Motor neuron (in vitro differentiated cells): Measurements from ENCODE around the gene GATA2. TPM values are rescaled to one million over a fixed set of nuclear protein-coding genes. Genes with fewer than 3 reads are reported as not detected.

ENCODE experiments used
- ATAC-seq, 8 experiments: fragments of 200-7000 bp; cut with Tn5 transposase; replicated peaks in 6 of 8; 2 replicates each; pipeline ENCODE4 v1.8.0; 2021; ENCODE audit warnings: mild to moderate bottlenecking in 8 of 8, moderate library complexity in 8 of 8
- H3K27ac ChIP-seq, 2 donors: fragments of 250-450 bp; sonication (Bioruptor Pico); 2 replicates each; pipeline ENCODE4 v1.9.0; 2021; ENCODE audit warnings: antibody characterized with exemption in 2 of 2, mild to moderate bottlenecking in 2 of 2, moderate library complexity in 1 of 2
- H3K4me1 ChIP-seq, 2 donors: fragments of 250-450 bp; sonication (Bioruptor Pico); replicated peaks in 1 of 2; 2 replicates each; pipeline ENCODE4 v1.6.1; 2021; ENCODE audit warnings: antibody characterized with exemption in 2 of 2, mild to moderate bottlenecking in 2 of 2, moderate library complexity in 1 of 2
- H3K4me3 ChIP-seq, 5 donors: fragments of 250-450 bp; sonication (Bioruptor Pico); 2 replicates each; pipeline ENCODE4 v1.9.0; 2021; ENCODE audit warnings: antibody characterized with exemption in 5 of 5, mild to moderate bottlenecking in 5 of 5, moderate library complexity in 4 of 5
- WGBS, 10 experiments: fragments of 450-650 bp; shearing (Covaris generic); methylation state at CpG; one replicate each; pipeline ENCODE4 v1.0.0; 2022; 5-methylcytosine and 5-hydroxymethylcytosine counted together
- in situ Hi-C, 9 experiments: fragments of 400-800 bp; cut with MboI; loops; one replicate each; pipeline ENCODE4 v1.15.0; 2021; ENCODE audit warnings: low sequenced_read_pairs in 9 of 9, low pct_unique_long_range_greater_than_20kb in 2 of 9; ENCODE audit not compliant: unreplicated experiment in 9 of 9
- total RNA-seq, 8 experiments: library from RNA; unstranded; fragments of 300-600 nt; gene quantifications; 2 replicates each; pipeline versions ENCODE4 v1.2.3 to v1.2.4, GENCODE V29; 2022

GATA2 gene
- total RNA-seq, 8 experiments from 2014 or later: 0.27 to 14.8 (median 1.6) TPM

DNA sequence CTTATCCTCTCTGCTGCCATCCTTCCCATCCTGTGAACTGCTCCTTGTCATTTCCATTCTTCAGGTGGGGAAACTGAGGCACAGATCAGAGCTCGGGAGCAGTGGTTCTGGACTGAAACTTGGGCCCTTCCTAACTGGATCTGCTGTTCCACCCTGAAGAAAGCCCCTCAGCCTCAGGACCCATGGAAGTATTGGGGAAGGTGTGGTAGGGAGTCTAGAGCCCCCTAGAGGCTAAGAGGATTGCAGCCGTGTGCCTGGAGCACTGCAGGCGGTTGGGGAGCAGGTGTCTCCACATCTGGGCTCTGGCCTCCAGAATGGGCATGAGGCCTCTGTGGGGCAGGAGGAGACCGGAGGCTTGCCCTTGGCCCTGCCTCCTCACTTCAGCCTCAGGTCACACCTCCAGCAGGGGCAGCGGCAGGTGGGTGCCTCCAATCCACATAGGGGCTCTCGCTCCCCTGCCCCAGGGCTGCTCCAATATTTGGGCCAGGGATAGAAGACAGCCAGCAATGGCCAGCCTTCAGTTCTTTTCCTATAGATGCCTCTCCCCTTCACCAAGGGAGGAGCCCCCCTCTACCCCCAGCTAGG, 54.4 kb downstream of the GATA2 start:
- no peak overlapping the region for H3K4me3 ChIP-seq
- in situ Hi-C loops: loop anchor here in 2 of 9 experiments (25.0 kb wide), 2 partner anchors 149 to 174 kb away; no protein-coding TSS in a partner anchor
- WGBS, 10 experiments: 35 to 100% (median 70%) methylated on average over 1 to 2 of the region's 6 CpGs; no CpG with 5 or more reads in 7 of the 10 experiments
- peaks cover 5% of the 10 kb centered on the region in 2 donors for H3K4me1 ChIP-seq
- peak in 1 of 8 experiments; percentile 28 for ATAC-seq
- H3K27ac ChIP-seq: no peak overlapping the region

DNA sequence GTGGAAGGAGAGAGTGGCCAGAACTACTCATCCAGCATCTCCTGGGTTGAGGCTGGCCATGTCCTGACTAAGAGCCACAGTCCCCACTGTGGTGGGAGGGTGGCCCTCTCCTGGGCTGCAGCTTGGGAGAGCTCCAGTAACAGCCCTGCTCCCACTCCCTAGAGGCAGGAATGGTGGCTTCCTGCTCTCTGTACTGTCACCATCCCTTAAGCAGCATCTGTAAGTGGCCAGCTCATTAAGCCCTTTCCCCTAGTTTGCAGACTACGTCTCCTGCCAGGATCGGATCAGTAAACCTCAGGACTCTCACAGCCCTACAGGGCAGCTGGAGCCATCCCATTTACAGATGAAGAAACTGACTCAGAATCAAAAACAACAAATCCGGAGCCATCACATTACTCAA, 56.8 kb downstream of the GATA2 start:
- no peak overlapping the region for H3K27ac ChIP-seq
- WGBS, 10 experiments: 33 to 80% (median 77%) methylated on average over 1 to 3 of the region's 3 CpGs; no CpG with 5 or more reads in 5 of the 10 experiments
- peaks cover 13 to 19% of the 10 kb centered on the region in 2 donors for H3K4me1 ChIP-seq
- H3K4me3 ChIP-seq: no peak overlapping the region
- in situ Hi-C loops: loop anchor here in 2 of 9 experiments (25.0 kb wide), 2 partner anchors 151 to 176 kb away; no protein-coding TSS in a partner anchor
- no peak for ATAC-seq

DNA sequence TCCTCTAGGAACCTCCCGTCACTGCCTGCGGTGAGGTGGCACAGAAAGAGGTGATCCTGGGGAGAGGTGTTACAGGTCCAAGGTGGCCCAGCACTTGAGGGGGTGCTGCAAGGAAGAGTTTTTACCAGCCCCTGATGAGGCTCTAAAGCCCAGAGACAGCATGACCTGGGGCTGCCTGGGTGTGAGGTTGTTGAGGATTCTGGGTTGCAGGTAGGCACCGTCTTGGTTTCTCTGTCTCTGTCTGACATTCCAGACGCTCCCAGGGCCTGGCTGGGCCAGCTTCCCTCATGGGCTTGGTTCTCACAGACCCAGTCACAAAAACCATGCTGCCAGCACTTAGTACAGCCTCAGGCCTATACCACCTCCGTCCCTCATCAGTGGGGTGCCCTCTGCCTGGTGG, 57.4 kb downstream of the GATA2 start:
- Histone ChIP-seq H3K4me1 (peaks cover 13 to 19% of the 10 kb centered on the region in 2 donors), H3K27ac (no peak overlapping the region), H3K4me3 (no peak overlapping the region)
- in situ Hi-C loops: loop anchor here in 2 of 9 experiments (25.0 kb wide), 2 partner anchors 152 to 177 kb away; no protein-coding TSS in a partner anchor
- 72 to 100% (median 80%) methylated on average over 1 to 3 of the region's 5 CpGs; no CpG with 5 or more reads in 7 of the 10 experiments for WGBS, 10 experiments
- no peak for ATAC-seq

DNA sequence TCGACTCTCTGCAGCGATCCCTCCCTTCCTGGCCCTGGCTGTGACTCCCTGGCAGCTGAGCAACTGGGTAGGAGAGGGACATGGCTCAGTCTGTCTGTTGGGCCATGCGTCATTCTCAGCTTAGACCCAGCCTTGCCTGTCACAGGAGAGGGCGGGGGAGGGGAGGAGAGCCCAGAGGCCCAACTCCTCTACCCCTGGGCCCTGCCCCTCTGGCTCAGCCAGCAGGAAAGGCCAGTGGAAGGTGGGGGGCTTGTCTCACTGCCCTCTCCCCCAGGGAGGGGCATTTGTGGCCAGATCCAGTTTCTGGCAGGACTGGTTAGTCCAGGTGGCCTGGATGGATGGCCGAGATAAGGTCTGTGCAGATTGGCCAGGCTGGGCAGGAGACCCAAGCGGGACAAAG, 57.9 kb downstream of the GATA2 start:
- in situ Hi-C loops: loop anchor here in 2 of 9 experiments (25.0 kb wide), 2 partner anchors 152 to 177 kb away; no protein-coding TSS in a partner anchor
- WGBS, 10 experiments: 50 to 63% (median 62%) methylated on average over 1 to 4 of the region's 6 CpGs; no CpG with 5 or more reads in 7 of the 10 experiments
- Histone ChIP-seq H3K4me3 (no peak overlapping the region), H3K4me1 (peaks cover 13 to 19% of the 10 kb centered on the region in 2 donors), H3K27ac (no peak overlapping the region)
- ATAC-seq: peak in 4 of 8 experiments; percentile 15 to 43 (median 34)

DNA sequence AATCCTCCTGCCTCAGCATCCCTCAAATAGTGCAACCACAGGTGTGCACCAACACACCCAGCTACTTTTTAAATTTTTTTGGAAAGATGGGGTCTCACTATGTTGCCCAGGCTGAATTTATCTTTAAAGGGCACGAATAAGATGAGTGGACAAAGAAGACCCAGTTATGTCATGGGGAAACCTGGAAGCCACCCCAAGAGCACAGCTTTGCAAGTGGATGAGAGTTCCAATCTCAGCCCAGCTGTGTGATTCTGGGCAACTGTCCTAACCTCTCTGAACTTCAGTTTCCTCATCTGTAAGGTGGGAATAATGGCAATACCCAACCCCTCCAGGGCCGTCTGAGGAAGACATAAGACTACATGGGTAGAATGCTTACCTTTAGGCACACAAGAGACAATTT, 58.5 kb downstream of the GATA2 start:
- Histone ChIP-seq H3K4me3 (no peak overlapping the region), H3K4me1 (peaks cover 13 to 19% of the 10 kb centered on the region in 2 donors), H3K27ac (no peak overlapping the region)
- WGBS, 10 experiments: 69 to 88% (median 83%) methylated on average over 1 to 2 of the region's 2 CpGs; no CpG with 5 or more reads in 7 of the 10 experiments
- in situ Hi-C loops: loop anchor here in 2 of 9 experiments (25.0 kb wide), 2 partner anchors 153 to 178 kb away; no protein-coding TSS in a partner anchor
- no peak for ATAC-seq

DNA sequence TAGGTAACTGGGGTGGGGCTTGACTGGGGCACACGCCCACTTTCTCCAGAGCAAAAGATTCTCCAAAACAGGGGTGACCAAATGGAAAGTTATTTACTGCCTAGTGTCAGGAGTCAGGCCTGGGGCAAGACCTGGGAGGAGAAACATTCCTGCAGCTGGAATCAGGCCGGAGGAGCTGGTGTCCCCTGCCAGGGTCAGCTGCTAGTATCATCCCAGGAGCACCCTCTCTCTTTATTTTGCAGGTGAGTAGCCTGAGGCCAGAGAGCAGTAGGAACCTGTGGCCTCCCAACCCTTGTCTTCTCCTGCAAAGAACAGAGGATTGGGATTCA, 59.2 kb downstream of the GATA2 start:
- 0 to 80% (median 67%) methylated on average over 1 of the region's 2 CpGs; no CpG with 5 or more reads in 7 of the 10 experiments for WGBS, 10 experiments
- no peak overlapping the region for H3K27ac ChIP-seq
- ATAC-seq: peak in 3 of 8 experiments; percentile 37 to 61 (median 50)
- peaks cover 13 to 19% of the 10 kb centered on the region in 2 donors for H3K4me1 ChIP-seq
- in situ Hi-C loops: loop anchor here in 2 of 9 experiments (25.0 kb wide), 2 partner anchors 154 to 178 kb away; no protein-coding TSS in a partner anchor
- H3K4me3 ChIP-seq: no peak overlapping the region

DNA sequence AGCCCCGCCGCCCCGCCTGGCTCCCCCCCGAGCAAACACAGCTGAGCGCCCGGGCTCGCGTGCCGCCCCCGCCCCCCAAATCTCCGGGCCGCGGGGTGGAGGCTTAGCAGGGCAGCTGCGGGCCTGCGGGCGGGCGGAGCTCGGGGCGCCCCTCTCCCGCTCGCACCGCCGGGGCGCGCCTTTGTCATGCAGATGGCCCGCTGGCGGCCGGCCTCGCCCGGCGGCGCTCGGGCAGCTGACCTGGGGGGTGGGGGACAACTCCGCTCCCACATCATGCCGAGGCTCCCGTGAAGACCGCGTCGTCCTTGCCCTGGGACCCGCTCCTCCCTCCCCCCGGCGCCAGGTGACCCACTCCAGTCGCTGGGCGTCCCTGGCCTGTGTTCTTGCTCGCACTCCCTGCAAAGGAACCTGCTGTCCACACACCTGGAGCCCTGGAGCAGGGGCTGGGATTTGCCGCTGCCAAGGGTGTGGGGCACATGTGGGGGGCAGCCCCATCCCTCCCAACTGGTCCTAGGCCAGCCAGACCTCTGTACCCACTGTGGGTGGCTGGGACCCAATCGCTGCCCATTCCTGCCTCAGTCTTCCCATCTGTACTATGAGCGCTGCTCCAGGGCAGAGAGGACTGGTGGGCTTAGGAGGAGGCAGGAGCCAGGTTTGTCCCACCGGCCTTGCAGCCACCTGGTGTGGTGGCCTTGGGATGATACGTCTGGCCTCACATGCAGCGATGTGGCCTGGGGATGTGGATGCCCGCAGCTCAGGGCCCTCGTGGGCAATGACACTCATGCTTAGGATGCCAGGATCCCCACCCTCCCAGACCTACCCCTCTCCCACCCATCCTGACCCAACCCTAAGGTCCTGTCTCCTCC, 59.8 kb downstream of the GATA2 start:
- peak; percentile 36 to 89 (median 84) for ATAC-seq
- Histone ChIP-seq H3K4me3 (peak overlapping the region; percentile 20 to 33 (median 25)), H3K27ac (no peak overlapping the region), H3K4me1 (peaks cover 13 to 19% of the 10 kb centered on the region in 2 donors)
- WGBS, 10 experiments: 80% methylated on average over 2 of the region's 53 CpGs; no CpG with 5 or more reads in 9 of the 10 experiments
- in situ Hi-C loops: loop anchor here in 2 of 9 experiments (25.0 kb wide), 2 partner anchors 154 to 179 kb away; no protein-coding TSS in a partner anchor

DNA sequence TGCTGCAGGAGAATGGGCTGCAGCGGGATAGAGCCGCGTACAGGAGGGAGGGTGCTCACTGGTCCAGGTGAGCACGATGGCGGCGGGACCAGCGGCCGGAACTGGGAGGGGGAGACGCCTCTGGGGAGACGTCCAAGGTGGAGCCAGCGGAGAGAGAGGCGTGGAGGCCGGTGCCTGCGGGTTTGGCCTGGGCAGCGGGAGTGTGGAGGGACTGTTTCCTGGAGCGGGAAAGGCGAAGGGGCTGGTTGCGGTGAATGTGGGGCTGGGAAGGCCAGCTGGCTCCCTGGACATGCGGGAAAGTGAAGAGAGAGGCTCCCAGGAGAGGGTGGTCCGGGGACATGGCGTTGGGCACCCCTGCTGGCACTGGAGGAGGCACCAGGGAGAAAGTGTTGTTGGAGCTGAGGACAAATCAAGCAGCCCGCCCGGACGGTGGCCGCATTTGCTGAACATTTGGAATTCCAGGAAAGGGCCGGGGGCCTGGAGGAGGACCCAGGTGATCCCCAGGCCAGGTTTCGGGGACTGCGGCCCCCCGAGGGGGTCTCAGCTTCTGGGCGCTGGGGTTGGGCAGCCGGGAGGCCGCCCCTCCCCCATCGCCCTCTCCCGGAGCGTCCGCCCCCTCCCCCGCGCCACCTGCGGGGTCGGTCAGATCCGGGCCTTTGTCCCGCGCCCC, 60.6 kb downstream of the GATA2 start:
- Histone ChIP-seq H3K27ac (peak overlapping the region in 1 of 2 donors; percentile 13), H3K4me3 (peak overlapping the region; percentile 20 to 33 (median 25)), H3K4me1 (peaks cover 13 to 19% of the 10 kb centered on the region in 2 donors)
- in situ Hi-C loops: loop anchor here in 2 of 9 experiments (25.0 kb wide), 2 partner anchors 155 to 180 kb away; no protein-coding TSS in a partner anchor
- ATAC-seq: peak in 6 of 8 experiments; percentile 8 to 50 (median 40)
- whole genome bisulfite sequencing, 10 experiments: 3 to 33% (median 18%) methylated on average over 3 to 14 of the region's 43 CpGs; no CpG with 5 or more reads in 6 of the 10 experiments

DNA sequence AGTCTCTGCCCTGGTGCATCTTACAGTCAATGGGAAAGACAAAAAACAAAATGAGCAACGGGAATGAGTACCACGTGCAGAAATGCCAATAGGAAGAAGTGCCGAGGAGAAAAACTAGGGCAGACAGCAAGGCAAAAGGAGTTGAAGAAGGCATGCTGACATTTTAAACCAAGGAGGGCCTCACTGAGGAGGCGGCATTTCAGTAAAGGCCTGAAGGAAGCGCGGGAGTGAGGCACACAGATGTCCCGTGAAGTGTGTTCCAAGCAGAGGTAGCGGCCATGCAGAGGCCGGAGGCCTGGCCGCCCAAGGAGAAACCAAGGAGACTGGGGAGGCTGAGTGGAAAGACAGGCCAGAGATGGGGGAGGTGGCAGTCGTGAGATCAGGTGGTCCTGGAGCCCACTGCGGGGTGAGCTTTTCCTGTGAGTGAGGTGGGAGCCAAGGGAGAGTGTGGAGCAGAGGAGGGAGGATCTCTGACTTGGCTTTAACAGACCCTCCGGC, 61.1 kb downstream of the GATA2 start:
- Histone ChIP-seq H3K4me3 (peak overlapping the region in 1 of 5 donors; percentile 30), H3K27ac (no peak overlapping the region), H3K4me1 (peaks cover 13 to 19% of the 10 kb centered on the region in 2 donors)
- ATAC-seq: peak in 2 of 8 experiments; percentile 4 to 14
- WGBS, 10 experiments: 29 to 72% (median 54%) methylated on average over 4 to 10 of the region's 13 CpGs; no CpG with 5 or more reads in 4 of the 10 experiments
- in situ Hi-C loops: loop anchor here in 2 of 9 experiments (25.0 kb wide), 2 partner anchors 155 to 180 kb away; no protein-coding TSS in a partner anchor

DNA sequence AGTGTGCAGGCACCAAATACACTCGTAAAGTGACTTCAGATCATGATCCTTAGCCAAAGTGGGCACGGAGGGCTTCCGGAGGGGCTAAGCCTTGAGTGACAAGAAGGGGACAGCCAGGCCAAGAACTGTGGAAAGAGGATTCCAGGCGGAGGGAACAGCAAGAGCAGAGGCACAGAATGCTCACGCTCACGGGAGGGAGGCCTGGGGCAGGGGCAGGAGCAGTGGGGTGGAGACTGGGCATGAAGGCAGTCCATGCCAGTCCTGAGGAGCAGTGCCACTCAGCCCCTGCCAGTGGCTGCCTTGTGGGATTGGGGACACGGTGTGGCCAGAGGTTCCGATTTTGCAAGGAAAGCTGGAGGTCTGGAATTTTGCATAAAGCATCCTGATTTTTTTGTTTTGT, 62.3 kb downstream of the GATA2 start:
- 50 to 83% (median 80%) methylated on average over 1 to 4 of the region's 8 CpGs; no CpG with 5 or more reads in 4 of the 10 experiments for WGBS, 10 experiments
- ATAC-seq: no peak
- Histone ChIP-seq H3K27ac (no peak overlapping the region), H3K4me1 (peaks cover 13 to 22% of the 10 kb centered on the region in 2 donors), H3K4me3 (no peak overlapping the region)
- in situ Hi-C loops: loop anchor here in 2 of 9 experiments (25.0 kb wide), 2 partner anchors 157 to 182 kb away; no protein-coding TSS in a partner anchor

DNA sequence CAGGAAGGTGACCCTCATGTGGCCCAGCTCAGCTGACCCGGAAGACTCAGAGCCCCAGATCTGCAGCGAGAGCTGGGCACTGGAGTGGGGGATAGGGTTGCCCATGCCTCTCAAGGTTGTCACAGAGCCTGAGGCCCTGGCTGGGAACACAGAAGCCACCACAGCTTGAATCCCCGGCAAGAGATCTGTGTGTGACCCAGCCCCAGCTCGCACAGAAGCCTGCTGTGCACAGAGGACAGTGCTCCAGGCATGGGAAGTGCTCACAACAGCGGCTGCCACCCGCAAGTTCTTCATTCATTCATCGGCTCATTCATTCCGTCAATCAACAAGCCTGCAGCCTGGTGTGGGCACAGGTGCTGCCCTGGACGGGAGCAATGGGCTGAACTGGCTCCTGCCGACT, 62.7 kb downstream of the GATA2 start:
- H3K27ac ChIP-seq: no peak overlapping the region
- no peak overlapping the region for H3K4me3 ChIP-seq
- WGBS, 10 experiments: 40 to 62% (median 57%) methylated on average over 1 to 5 of the region's 10 CpGs; no CpG with 5 or more reads in 5 of the 10 experiments
- peaks cover 13 to 22% of the 10 kb centered on the region in 2 donors for H3K4me1 ChIP-seq
- in situ Hi-C loops: loop anchor here in 2 of 9 experiments (25.0 kb wide), 2 partner anchors 157 to 182 kb away; no protein-coding TSS in a partner anchor
- peak in 1 of 8 experiments; percentile 5 for ATAC-seq
